HCT116 (cell line): ENCODE data around the gene RPS28. TPM values are rescaled to one million over a fixed set of nuclear protein-coding genes. Genes with fewer than 3 reads are reported as not detected.
"Not testable (repeated sequence)": the region's sequence is repeated elsewhere in the genome, so short reads cannot be mapped to it uniquely, and the experiment has no call there.

Source experiments
- ATAC-seq: fragments of 200-7000 bp; cut with Tn5 transposase; 2 replicates; pipeline ENCODE4 v1.9.1; 2020; ENCODE audit warnings: mild to moderate bottlenecking, moderate library complexity
- BruUV-seq: library from RNA; stranded (reverse); fragments of 400-500 nt; replicated peaks from 2 replicates; lab custom pipeline; 2021; lab: Mats Ljungman, UMichigan
- CTCF ChIA-PET: fragments of 300-600 bp; sonication (Branson Sonifier 250); formaldehyde crosslinking; loops from one replicate; lab custom pipeline; 2021; ENCODE audit warnings: antibody characterized with exemption; lab: Charles Lee
- POLR2A ChIA-PET: fragments of 300-600, 350-600 bp; sonication (Branson Sonifier 250); formaldehyde crosslinking; loops from one replicate; lab custom pipeline; 2021; ENCODE audit warnings: antibody characterized with exemption; lab: Charles Lee
- RAD21 ChIA-PET, 2 experiments: fragments of 300-600 bp; sonication (Branson Sonifier 250); formaldehyde crosslinking; loops; one replicate each; lab custom pipeline; 2023; ENCODE audit warnings: low total read pairs in 2 of 2; ENCODE audit not compliant: uncharacterized antibody in 2 of 2, unreplicated experiment in 2 of 2, low non-redundant PET in 1 of 2; lab: Charles Lee
- DNase-seq: peaks from one replicate; pipeline ENCODE4 v3.0.0-alpha.2; 2010; ENCODE audit warnings: low read depth, low spot score
- H2AFZ ChIP-seq: fragments of 200-600 bp; shearing (Covaris generic), sonication (generic); 2 replicates; pipeline ENCODE4 v1.6.1; 2017; ENCODE audit warnings: low read depth, mixed run types, mixed read lengths, antibody characterized with exemption, low read length; ENCODE audit not compliant: poor library complexity, severe bottlenecking
- H3K27ac ChIP-seq: 2 replicates; pipeline ENCODE4 v1.5.1; 2012; ENCODE audit warnings: low read depth, low read length
- H3K27me3 ChIP-seq: fragments of 200-600 bp; sonication (generic); 2 replicates; pipeline ENCODE4 v1.6.1; 2016; ENCODE audit warnings: mixed run types, low read length, mixed read lengths; ENCODE audit not compliant: insufficient read depth
- H3K36me3 ChIP-seq, 2 experiments: fragments of 200-500 bp in 1 of 2; fragments of 200-600 bp in 1 of 2; sonication (Bioruptor generic) in 1 of 2; sonication (generic) in 1 of 2; 2 replicates each; pipeline versions ENCODE4 v1.5.1 to v1.6.1; 2014 to 2016; ENCODE audit warnings: low read length in 2 of 2, inconsistent platforms in 1 of 2, mixed read lengths in 1 of 2, mixed run types in 1 of 2; ENCODE audit not compliant: insufficient read depth in 2 of 2, control insufficient read depth in 1 of 2
- H3K4me1 ChIP-seq, 2 experiments: fragments of 200-600 bp in 1 of 2; sonication (generic) in 1 of 2; 2 replicates each; pipeline versions ENCODE4 v1.5.1 to v1.6.1; 2012 to 2017; ENCODE audit warnings: low read length in 2 of 2, inconsistent platforms in 1 of 2, mild to moderate bottlenecking in 1 of 2, mixed read lengths in 1 of 2, mixed run types in 1 of 2, moderate library complexity in 1 of 2; ENCODE audit not compliant: insufficient read depth in 2 of 2, control insufficient read depth in 1 of 2
- H3K4me2 ChIP-seq: fragments of 200-600 bp; sonication (generic); 2 replicates; pipeline ENCODE4 v1.6.1; 2017; ENCODE audit warnings: mixed run types, low read length, mixed read lengths
- H3K4me3 ChIP-seq, 2 experiments: fragments of 200-600 bp in 1 of 2; sonication (generic) in 1 of 2; replicated peaks in 1 of 2; 2 replicates each; pipeline ENCODE4 v1.5.1; 2011 to 2016; ENCODE audit warnings: low read length in 2 of 2, control low read depth in 1 of 2, low read depth in 1 of 2, mild to moderate bottlenecking in 1 of 2, mixed read lengths in 1 of 2, mixed run types in 1 of 2
- H3K79me2 ChIP-seq: fragments of 200-600 bp; sonication (generic); 2 replicates; pipeline ENCODE4 v1.6.1; 2017; ENCODE audit warnings: mild to moderate bottlenecking, mixed run types, low read length, moderate library complexity, mixed read lengths; ENCODE audit not compliant: insufficient read depth
- H3K9ac ChIP-seq: fragments of 200-600 bp; sonication (generic); 2 replicates; pipeline ENCODE4 v1.6.1; 2016; ENCODE audit warnings: low read length, mixed read lengths
- H3K9me2 ChIP-seq: fragments of 200-600 bp; sonication (generic), shearing (Covaris generic); 2 replicates; pipeline ENCODE4 v1.6.1; 2017; ENCODE audit warnings: mixed run types, mild to moderate bottlenecking, moderate library complexity; ENCODE audit not compliant: insufficient read depth
- H3K9me3 ChIP-seq, 2 experiments: fragments of 200-500 bp in 1 of 2; fragments of 200-600 bp in 1 of 2; sonication (Bioruptor generic) in 1 of 2; sonication (generic) in 1 of 2; 2 replicates each; pipeline ENCODE4 v1.6.1; 2014 to 2017; ENCODE audit warnings: low read length in 2 of 2, mixed read lengths in 2 of 2, inconsistent platforms in 1 of 2, low read depth in 1 of 2, mild to moderate bottlenecking in 1 of 2, mixed run types in 1 of 2, moderate library complexity in 1 of 2; ENCODE audit not compliant: control insufficient read depth in 1 of 2, insufficient read depth in 1 of 2
- H4K20me1 ChIP-seq: fragments of 200-600 bp; sonication (generic), shearing (Covaris generic); 2 replicates; pipeline ENCODE4 v1.6.1; 2017; ENCODE audit warnings: mixed run types, mild to moderate bottlenecking, moderate library complexity; ENCODE audit not compliant: insufficient read depth
- ATF3 ChIP-seq: IDR thresholded peaks from 2 replicates; pipeline ENCODE4 v1.6.1; 2012
- CBX3 ChIP-seq: IDR thresholded peaks from 2 replicates; pipeline ENCODE4 v1.6.1; 2012; ENCODE audit warnings: low read depth
- CEBPB ChIP-seq: IDR thresholded peaks from 2 replicates; pipeline ENCODE4 v1.6.1; 2012; ENCODE audit warnings: low read depth
- CTCF ChIP-seq, 3 experiments: fragments of 200-600 bp in 1 of 3; sonication (generic) in 1 of 3; IDR thresholded peaks in 2 of 3; conservative IDR thresholded peaks in 1 of 3; 2 replicates each; pipeline ENCODE4 v1.5.1; 2012 to 2017; ENCODE audit warnings: low read depth in 2 of 3, low read length in 2 of 3, antibody characterized with exemption in 1 of 3, borderline replicate concordance in 1 of 3, control low read depth in 1 of 3, mild to moderate bottlenecking in 1 of 3, mixed read lengths in 1 of 3, mixed run types in 1 of 3, moderate library complexity in 1 of 3; ENCODE audit not compliant: insufficient read depth in 1 of 3
- EGR1 ChIP-seq: IDR thresholded peaks from 2 replicates; pipeline ENCODE4 v1.6.1; 2012; ENCODE audit warnings: low read depth
- ELF1 ChIP-seq: IDR thresholded peaks from 2 replicates; pipeline ENCODE4 v1.6.1; 2012; ENCODE audit warnings: low read depth, borderline replicate concordance
- FOSL1 ChIP-seq: IDR thresholded peaks from 2 replicates; pipeline ENCODE4 v1.6.1; 2012; ENCODE audit warnings: low read depth
- JUND ChIP-seq: IDR thresholded peaks from 2 replicates; pipeline ENCODE4 v1.6.1; 2012
- POLR2A ChIP-seq: IDR thresholded peaks from 2 replicates; pipeline ENCODE4 v1.7.0; 2011; ENCODE audit warnings: borderline replicate concordance; ENCODE audit not compliant: insufficient read depth, insufficient read length; ENCODE audit errors: extremely low read depth
- SIN3A ChIP-seq: IDR thresholded peaks from 2 replicates; pipeline ENCODE4 v1.6.1; 2012; ENCODE audit warnings: low read depth
- SP1 ChIP-seq: IDR thresholded peaks from 2 replicates; pipeline ENCODE4 v1.6.1; 2012; ENCODE audit warnings: low read depth
- SRF ChIP-seq: IDR thresholded peaks from 2 replicates; pipeline ENCODE4 v1.6.1; 2012; ENCODE audit warnings: low read depth
- ZNF274 ChIP-seq: fragments of 200-500 bp; sonication (Bioruptor generic); IDR thresholded peaks from 2 replicates; pipeline ENCODE4 v1.6.1; 2014; ENCODE audit warnings: mild to moderate bottlenecking, low read depth, low read length, inconsistent platforms
- intact Hi-C: fragments of 100-400 bp; cut with micrococcal nuclease; formaldehyde crosslinking; loops from 2 replicates; pipeline ENCODE4 v1.10.0; 2022
- total RNA-seq: library from RNA; stranded (reverse); gene quantifications from one replicate; pipeline ENCODE4 v1.2.1, GENCODE V29; 2021; ENCODE audit not compliant: unreplicated experiment
- TF ChIP-seq, protein P1 (sequence below): IDR thresholded peaks from 2 replicates; pipeline ENCODE4 v1.6.1; 2012

Gene RPS28
- total RNA-seq, 1 experiment from 2014 or later: 2,379 TPM

DNA sequence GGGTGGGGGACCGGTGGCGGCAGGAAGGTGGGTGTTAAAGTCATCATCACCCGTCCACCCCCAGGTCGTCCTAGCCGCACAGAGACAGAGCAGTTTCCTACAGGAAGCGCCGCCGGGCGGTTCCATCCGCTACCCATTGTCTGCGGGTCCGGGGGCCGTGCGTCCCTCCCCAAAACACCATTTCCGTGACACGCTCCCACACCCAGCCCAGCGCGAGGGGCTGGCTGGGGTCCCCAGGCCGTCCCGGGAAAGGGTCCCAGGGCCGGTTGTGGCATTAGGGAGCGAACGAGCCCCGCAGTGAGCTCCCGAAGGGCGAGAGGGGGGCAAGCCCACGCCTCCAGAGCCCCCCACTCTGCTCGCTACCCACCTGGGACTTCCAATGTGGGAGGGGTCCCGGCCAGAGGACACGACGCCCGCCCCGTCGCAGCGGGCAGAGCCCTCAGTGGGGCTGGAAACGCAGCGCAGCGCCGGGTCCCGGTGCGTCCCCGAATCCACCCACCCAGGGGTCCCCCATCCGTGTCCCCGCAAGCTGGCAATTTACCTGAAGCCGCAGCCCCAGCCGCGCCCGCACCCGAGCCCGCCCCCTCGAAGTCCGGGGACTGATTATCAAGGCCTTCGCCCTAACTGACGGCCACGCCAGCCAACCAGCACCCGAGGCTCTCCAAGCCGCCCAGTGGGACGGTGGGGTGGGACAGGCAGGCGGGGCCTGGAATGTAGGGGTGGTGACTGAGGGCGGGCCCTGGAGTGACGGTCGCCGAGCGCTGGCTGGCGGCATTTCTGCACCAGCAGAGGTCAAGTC lies 21.6 kb downstream of the RPS28 start, which contains the start of gene KANK3 (continued):
- no peak for TF ChIP-seq CBX3
- TF ChIP-seq CEBPB: no peak
- no peak for TF ChIP-seq ELF1
- TF ChIP-seq SP1: peak; percentile 96
- no peak for TF ChIP-seq JUND
- TF ChIP-seq SRF: no peak

- TF ChIP-seq ATF3 (no peak), SIN3A (no peak), CTCF (IDR thresholded peaks at IDR 0.05 in 2 of 3, conservative IDR thresholded peaks at IDR 0.05 in 1 of 3; ENCODE audit: borderline replicate concordance in 1 of 3, insufficient read depth in 1 of 3, low read depth in 2 of 3, low read length in 2 of 3) (no peak), SRF (no peak), FOSL1 (no peak), EGR1 (no peak), ZNF274 (no peak), CEBPB (no peak), SP1 (no peak), POLR2A (no peak)
- TF ChIP-seq, protein P1, sequence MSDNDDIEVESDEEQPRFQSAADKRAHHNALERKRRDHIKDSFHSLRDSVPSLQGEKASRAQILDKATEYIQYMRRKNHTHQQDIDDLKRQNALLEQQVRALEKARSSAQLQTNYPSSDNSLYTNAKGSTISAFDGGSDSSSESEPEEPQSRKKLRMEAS: no peak
- Histone ChIP-seq H3K79me2 (no peaks in the 10 kb centered on the region), H3K4me3 (peak overlapping the region; percentile 59 to 63), H3K9me3 (no peaks in the 10 kb centered on the region), H3K27me3 (no peaks in the 10 kb centered on the region), H2AFZ (no peak overlapping the region), H4K20me1 (no peaks in the 10 kb centered on the region), H3K9me2 (no peaks in the 10 kb centered on the region), H3K27ac (no peak overlapping the region), H3K36me3 (no peaks in the 10 kb centered on the region), H3K9ac (peak overlapping the region; percentile 67; the same call in 1 of the 2 replicates), H3K4me1 (peaks cover 14 to 25% of the 10 kb centered on the region in 2 experiments), H3K4me2 (peak overlapping the region; percentile 96)
- ATAC-seq (peak; percentile 31), DNase-seq (no peak)
- no TSS peak for BruUV-seq
- RAD21 ChIA-PET: no interaction called here
- POLR2A ChIA-PET: interaction anchor here (0.7 to 1.6 kb wide), 4 partner anchors 9 to 20 kb away, joined by 3 to 6 read pairs (median 4); partner anchors contain the start of gene ANGPTL4
- intact Hi-C loops: no loop called here
- CTCF ChIA-PET: interaction anchor here (2.3 to 2.6 kb wide), 2 partner anchors 8 to 11 kb away, joined by 12 to 14 read pairs; no protein-coding TSS in a partner anchor
These were observed 22.2 kb downstream of the RPS28 start for GRCh38 chr19:8343483-8343844.

- H3K4me3 ChIP-seq, H3K36me3 ChIP-seq, H2AFZ ChIP-seq, H4K20me1 ChIP-seq, H3K9ac ChIP-seq, DNase-seq, H3K4me2 ChIP-seq, CTCF ChIA-PET, H3K27ac ChIP-seq, ATAC-seq, H3K79me2 ChIP-seq, H3K9me3 ChIP-seq, BruUV-seq, H3K9me2 ChIP-seq, H3K27me3 ChIP-seq, POLR2A ChIA-PET: not testable (repeated sequence)
- intact Hi-C loops: loop anchor here (5.0 to 10.0 kb wide), 3 partner anchors 62 to 228 kb away; partner anchors contain the start of genes HNRNPM, MARCHF2 and MYO1F
- RAD21 ChIA-PET: interaction anchor here in 1 of 2 experiments (0.7 kb wide), 2 partner anchors 41 to 156 kb away, joined by 4 to 6 read pairs; no protein-coding TSS in a partner anchor
- peaks cover 12 to 23% of the 10 kb centered on the region in 2 experiments for H3K4me1 ChIP-seq
These were observed 28.5 kb downstream of the RPS28 start for GRCh38 chr19:8349629-8350372.
